ENCODE results near the gene ABCD1.

The ABCD1 gene

GRCh38 chrX:153701706-153702105, 22.9 kb upstream of the ABCD1 start:
- no peak for TF ChIP-seq CTCF (IDR thresholded peaks at IDR 0.05)

GRCh38 chrX:153702336-153703035, 22.2 kb upstream of the ABCD1 start:
- no peak for TF ChIP-seq CTCF (IDR thresholded peaks at IDR 0.05)

- no peak for TF ChIP-seq CTCF (IDR thresholded peaks at IDR 0.05)
Measured at GRCh38 chrX:153703036-153703370, 21.7 kb upstream of the ABCD1 start.

- TF ChIP-seq CTCF (IDR thresholded peaks at IDR 0.05), result no peak
Measured at GRCh38 chrX:153704021-153704526, 20.6 kb upstream of the ABCD1 start.

- no peak for TF ChIP-seq CTCF (IDR thresholded peaks at IDR 0.05)
Measured at GRCh38 chrX:153706799-153707198, 17.9 kb upstream of the ABCD1 start.

GRCh38 chrX:153707406-153707805, 17.2 kb upstream of the ABCD1 start:
- TF ChIP-seq CTCF (IDR thresholded peaks at IDR 0.05), result no peak

GRCh38 chrX:153708415-153708814, 16.2 kb upstream of the ABCD1 start:
- peak; percentile 55 for TF ChIP-seq CTCF (IDR thresholded peaks at IDR 0.05)

Measured in LNCAP (cell line).